Effector memory CD8-positive, alpha-beta T cell (primary cell): ENCODE data around the gene RAB3C.
A peak's percentile ranks its signal among the peaks of the same experiment; 100 is the strongest.

Experiments
- ATAC-seq: fragments of 150-1000 bp; cut with Tn5 transposase; replicated peaks from 2 replicates; pipeline ENCODE4 v1.10.0; 2021; ENCODE audit warnings: mild to moderate bottlenecking, moderate library complexity
- DNase-seq, 3 experiments: peaks; one replicate each; pipeline ENCODE4 v3.0.0; 2021
- H3K27ac Mint-ChIP-seq, 2 donors: one replicate each; pipeline ENCODE4 v1.8.0; 2022; ENCODE audit warnings: mild to moderate bottlenecking in 2 of 2, mixed read lengths in 2 of 2, moderate library complexity in 2 of 2
- H3K27me3 Mint-ChIP-seq, 2 donors: one replicate each; pipeline ENCODE4 v1.8.0; 2022; ENCODE audit warnings: mixed read lengths in 2 of 2
- H3K36me3 Mint-ChIP-seq: one replicate; pipeline ENCODE4 v1.8.0; 2022; ENCODE audit warnings: mild to moderate bottlenecking, moderate library complexity, mixed read lengths; ENCODE audit not compliant: insufficient read depth
- H3K4me1 Mint-ChIP-seq, 2 donors: one replicate each; pipeline ENCODE4 v1.8.0; 2022; ENCODE audit warnings: low read depth in 2 of 2, mixed read lengths in 2 of 2
- H3K4me3 Mint-ChIP-seq, 2 donors: one replicate each; pipeline ENCODE4 v1.8.0; 2022; ENCODE audit warnings: mild to moderate bottlenecking in 2 of 2, mixed read lengths in 2 of 2, moderate library complexity in 2 of 2
- H3K9me3 Mint-ChIP-seq, 2 donors: one replicate each; pipeline ENCODE4 v1.8.0; 2022; ENCODE audit warnings: mixed read lengths in 2 of 2

Gene RAB3C

DNA sequence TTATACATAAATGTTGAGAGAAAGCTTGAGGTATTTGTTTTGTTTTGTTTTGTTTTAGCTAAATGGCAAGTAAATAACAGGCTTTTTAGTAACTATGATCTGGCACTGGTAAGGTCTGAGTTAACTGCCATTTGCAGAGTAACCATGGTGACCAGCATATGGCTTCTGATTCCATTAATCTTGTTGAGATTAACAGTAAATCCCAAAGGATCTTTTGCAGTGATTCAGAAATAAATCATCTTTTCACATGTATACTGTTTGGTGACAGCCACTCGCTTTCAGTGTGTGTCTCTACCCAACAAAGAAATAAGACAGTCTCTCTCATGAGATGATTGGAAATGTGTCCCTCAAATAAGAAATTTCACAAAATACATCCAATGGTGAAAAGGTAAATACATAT is 235.6 kb downstream of the RAB3C start:
- no peak for DNase-seq
- Mint-ChIP-seq H3K4me1 (no peaks in the 10 kb centered on the region), H3K4me3 (no peak overlapping the region), H3K9me3 (no peaks in the 10 kb centered on the region), H3K36me3 (no peaks in the 10 kb centered on the region), H3K27ac (no peak overlapping the region), H3K27me3 (peaks cover 0 to 7% of the 10 kb centered on the region in 2 donors)
- ATAC-seq, result no peak

DNA sequence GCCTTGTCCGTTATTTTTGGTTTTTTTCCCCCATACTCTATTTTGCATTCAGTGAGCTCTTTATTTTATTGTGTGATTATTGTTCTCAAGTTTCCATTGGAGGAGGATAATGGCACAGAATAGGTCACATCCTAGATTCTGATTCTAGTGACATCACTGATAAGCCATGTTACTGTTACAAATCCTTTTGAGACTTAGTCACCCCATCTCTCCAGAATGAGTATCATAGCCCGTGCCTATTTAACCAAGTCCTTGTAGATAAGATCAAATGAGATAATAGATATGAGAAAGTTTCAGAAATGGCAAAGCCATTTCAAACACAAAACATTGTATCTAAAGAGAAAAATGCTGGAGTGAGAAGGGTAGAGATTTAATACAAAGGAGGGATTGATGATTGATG is 242.6 kb downstream of the RAB3C start:
- ATAC-seq (no peak), DNase-seq (no peak)
- Mint-ChIP-seq H3K27ac (no peak overlapping the region), H3K4me3 (no peak overlapping the region), H3K36me3 (no peaks in the 10 kb centered on the region), H3K9me3 (no peaks in the 10 kb centered on the region), H3K4me1 (no peaks in the 10 kb centered on the region), H3K27me3 (peaks cover 0 to 7% of the 10 kb centered on the region in 2 donors)

DNA sequence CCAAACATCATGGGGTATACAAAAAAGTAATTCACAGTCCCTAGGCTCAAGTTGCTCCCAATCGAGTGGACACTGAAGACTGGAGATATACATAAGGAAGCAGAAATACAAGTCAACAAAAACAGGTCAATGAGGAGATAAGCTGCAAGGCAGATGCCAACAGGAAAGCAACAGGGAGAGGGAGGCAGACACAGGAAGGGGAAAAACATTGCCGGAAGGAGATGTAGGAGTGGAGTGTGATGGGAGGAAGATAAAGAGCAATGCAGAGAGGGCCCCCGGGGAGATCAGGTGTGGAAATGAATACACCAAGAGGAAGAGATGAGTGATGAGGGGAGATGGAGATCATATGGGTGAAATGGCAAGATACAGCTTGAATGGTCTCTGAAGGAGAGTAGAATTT is 243.0 kb downstream of the RAB3C start:
- H3K9me3 Mint-ChIP-seq, result no peaks in the 10 kb centered on the region
- H3K4me1 Mint-ChIP-seq, result no peaks in the 10 kb centered on the region
- no peak overlapping the region for H3K4me3 Mint-ChIP-seq
- peaks cover 0 to 7% of the 10 kb centered on the region in 2 donors for H3K27me3 Mint-ChIP-seq
- no peaks in the 10 kb centered on the region for H3K36me3 Mint-ChIP-seq
- no peak for ATAC-seq
- H3K27ac Mint-ChIP-seq, result no peak overlapping the region
- no peak for DNase-seq

DNA sequence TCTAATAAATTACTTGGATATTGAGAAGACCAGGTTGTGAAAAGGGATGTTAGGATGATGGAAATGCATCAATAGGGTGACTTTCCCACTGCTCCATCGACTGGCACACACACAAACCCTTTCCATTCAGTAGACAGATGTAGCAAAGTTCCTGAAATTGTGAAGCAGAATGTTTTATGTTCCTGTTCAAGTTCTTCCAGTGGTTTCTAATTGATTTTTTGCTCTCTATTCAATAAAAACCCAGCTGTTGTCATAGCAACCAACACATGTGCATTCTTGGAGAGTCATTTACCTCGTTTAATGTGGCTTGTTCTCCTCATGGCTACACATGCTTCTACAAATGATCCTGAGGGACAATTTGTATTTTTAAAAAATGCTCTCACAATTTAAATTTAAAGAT is 244.6 kb downstream of the RAB3C start:
- ATAC-seq, result no peak
- Mint-ChIP-seq H3K4me3 (no peak overlapping the region), H3K4me1 (no peaks in the 10 kb centered on the region), H3K9me3 (no peaks in the 10 kb centered on the region), H3K27me3 (no peaks in the 10 kb centered on the region), H3K36me3 (no peaks in the 10 kb centered on the region), H3K27ac (no peak overlapping the region)
- DNase-seq, result no peak

- H3K4me1 Mint-ChIP-seq, result no peaks in the 10 kb centered on the region
- ATAC-seq, result no peak
- H3K27ac Mint-ChIP-seq, result no peak overlapping the region
- no peaks in the 10 kb centered on the region for H3K27me3 Mint-ChIP-seq
- H3K4me3 Mint-ChIP-seq, result no peak overlapping the region
- H3K36me3 Mint-ChIP-seq, result no peaks in the 10 kb centered on the region
- H3K9me3 Mint-ChIP-seq, result no peaks in the 10 kb centered on the region
- DNase-seq, result no peak
These were observed 245.4 kb downstream of the RAB3C start for GRCh38 chr5:58828258-58828657.

DNA sequence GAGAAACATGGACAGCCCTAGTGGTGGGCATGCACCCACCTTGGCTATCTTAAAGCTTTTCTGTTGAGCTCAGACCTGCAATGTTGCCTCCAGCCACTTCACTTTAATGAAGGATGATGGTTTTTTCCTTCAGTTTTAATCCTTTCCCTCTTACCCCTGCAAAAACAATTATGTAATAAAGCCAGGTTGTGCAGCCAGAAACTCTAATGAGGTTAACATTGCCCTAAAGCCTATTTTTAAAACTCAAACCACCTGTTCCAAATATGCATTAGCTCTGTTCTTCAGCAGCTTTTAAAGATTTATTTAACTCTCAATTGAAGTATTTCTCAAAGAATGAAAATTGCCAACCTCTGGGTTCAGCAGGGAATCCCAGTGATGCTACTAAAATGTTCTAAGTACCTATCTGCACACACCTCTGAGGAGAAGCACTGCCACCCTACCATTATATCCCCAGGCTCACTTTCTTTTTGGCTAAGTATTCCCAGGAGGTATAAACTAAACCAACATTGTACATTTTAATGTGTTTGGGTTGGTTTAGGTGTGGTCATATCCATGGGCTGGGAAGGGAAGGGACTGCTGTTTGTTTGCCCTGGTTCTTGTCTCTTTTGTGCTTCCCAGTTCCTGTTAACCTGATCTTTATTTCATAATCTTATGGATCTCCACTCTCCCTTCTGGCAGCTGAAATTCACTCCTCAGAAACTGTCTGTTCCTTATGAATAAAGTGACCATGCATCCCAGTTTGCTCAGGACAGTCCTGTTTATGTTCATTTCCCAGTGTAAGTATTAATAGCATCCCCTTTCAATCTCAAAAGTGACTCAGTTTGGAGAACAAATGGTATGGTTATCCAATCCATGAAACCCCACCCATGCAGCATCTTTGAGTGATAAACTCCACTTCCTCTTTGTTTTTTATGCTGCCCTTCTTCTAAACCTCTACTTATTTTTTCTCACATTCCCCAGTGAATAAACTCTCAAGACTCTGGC is 251.7 kb downstream of the RAB3C start:
- no peaks in the 10 kb centered on the region for H3K4me1 Mint-ChIP-seq
- no peaks in the 10 kb centered on the region for H3K36me3 Mint-ChIP-seq
- H3K4me3 Mint-ChIP-seq, result no peak overlapping the region
- no peak for DNase-seq
- no peak for ATAC-seq
- H3K9me3 Mint-ChIP-seq, result no peaks in the 10 kb centered on the region
- no peak overlapping the region for H3K27ac Mint-ChIP-seq
- peaks cover 0 to 6% of the 10 kb centered on the region in 2 donors for H3K27me3 Mint-ChIP-seq

GRCh38 chr5:58836351-58836750 is 253.5 kb downstream of the RAB3C start:
- no peaks in the 10 kb centered on the region for H3K9me3 Mint-ChIP-seq

GRCh38 chr5:58838729-58839128 is 255.9 kb downstream of the RAB3C start:
- no peak for DNase-seq
- H3K4me1 Mint-ChIP-seq, result no peaks in the 10 kb centered on the region
- peaks cover 21 to 37% of the 10 kb centered on the region in 2 donors for H3K27me3 Mint-ChIP-seq
- H3K4me3 Mint-ChIP-seq, result no peak overlapping the region
- H3K27ac Mint-ChIP-seq, result no peak overlapping the region
- no peak for ATAC-seq
- H3K9me3 Mint-ChIP-seq, result no peaks in the 10 kb centered on the region
- no peaks in the 10 kb centered on the region for H3K36me3 Mint-ChIP-seq

More at GRCh38 chr5:58836351-58836750, 253.5 kb downstream of the RAB3C start:
- Mint-ChIP-seq H3K4me1 (no peaks in the 10 kb centered on the region), H3K27me3 (peaks cover 10 to 14% of the 10 kb centered on the region in 2 donors), H3K4me3 (no peak overlapping the region), H3K36me3 (no peaks in the 10 kb centered on the region), H3K27ac (no peak overlapping the region)
- no peak for DNase-seq
- ATAC-seq, result no peak

- H3K4me3 Mint-ChIP-seq, result no peak overlapping the region
- ATAC-seq (no peak), DNase-seq (no peak)
- H3K27ac Mint-ChIP-seq, result no peak overlapping the region
- H3K4me1 Mint-ChIP-seq, result no peaks in the 10 kb centered on the region
- H3K27me3 Mint-ChIP-seq, result peaks cover 21 to 32% of the 10 kb centered on the region in 2 donors
- H3K9me3 Mint-ChIP-seq, result no peaks in the 10 kb centered on the region
- H3K36me3 Mint-ChIP-seq, result peaks cover 4% of the 10 kb centered on the region
These were observed 260.0 kb downstream of the RAB3C start for GRCh38 chr5:58842852-58843251.

- Mint-ChIP-seq H3K9me3 (no peaks in the 10 kb centered on the region), H3K36me3 (peaks cover 4% of the 10 kb centered on the region), H3K4me1 (no peaks in the 10 kb centered on the region), H3K27ac (no peak overlapping the region), H3K4me3 (no peak overlapping the region), H3K27me3 (peaks cover 21 to 38% of the 10 kb centered on the region in 2 donors)
- ATAC-seq, result no peak
- DNase-seq, result no peak
These were observed 261.5 kb downstream of the RAB3C start for GRCh38 chr5:58844395-58844794.

DNA sequence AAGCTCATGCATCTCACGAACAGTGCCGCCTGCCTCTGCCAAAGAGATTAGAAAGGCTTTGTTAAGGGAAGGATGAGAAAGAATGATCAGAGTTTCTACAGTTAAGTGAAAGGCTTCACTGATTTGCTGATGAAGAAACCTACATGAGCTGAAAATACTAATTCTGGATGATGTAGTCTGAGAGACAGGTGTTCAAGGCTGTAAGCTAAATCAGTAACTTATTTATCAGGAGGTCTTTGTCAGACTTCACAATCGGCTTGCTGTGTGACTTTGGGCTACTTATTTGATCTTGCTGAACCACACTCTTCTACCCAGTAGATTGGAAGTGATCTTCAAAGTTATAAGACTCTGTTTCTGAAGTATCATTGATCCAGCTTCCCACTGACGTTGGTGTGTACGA is 264.2 kb downstream of the RAB3C start:
- Mint-ChIP-seq H3K4me1 (no peaks in the 10 kb centered on the region), H3K27me3 (peaks cover 17 to 32% of the 10 kb centered on the region in 2 donors), H3K9me3 (no peaks in the 10 kb centered on the region), H3K27ac (no peak overlapping the region), H3K36me3 (peaks cover 4% of the 10 kb centered on the region), H3K4me3 (no peak overlapping the region)
- no peak for ATAC-seq
- no peak for DNase-seq

DNA sequence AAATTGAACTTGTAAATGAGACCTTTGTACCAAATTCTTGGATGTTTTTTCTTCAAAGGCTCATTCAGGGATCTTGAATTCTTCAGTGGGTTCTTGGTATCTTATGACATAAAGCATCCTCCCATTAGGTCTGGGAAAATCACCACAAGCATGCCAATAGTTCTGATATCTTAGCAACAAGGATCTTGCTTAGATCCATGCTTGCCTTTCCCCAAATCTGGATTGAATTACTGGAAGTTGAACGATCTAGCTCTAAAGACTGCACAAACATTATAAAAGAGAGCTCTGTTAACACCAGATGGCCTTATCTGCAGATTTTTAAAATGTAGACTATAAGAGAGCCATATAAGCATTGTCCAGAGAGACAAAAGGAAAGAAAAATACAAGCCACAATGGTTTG is 266.3 kb downstream of the RAB3C start:
- ATAC-seq (no peak), DNase-seq (no peak)
- H3K27ac Mint-ChIP-seq, result no peak overlapping the region
- no peak overlapping the region for H3K4me3 Mint-ChIP-seq
- peaks cover 22 to 23% of the 10 kb centered on the region in 2 donors for H3K27me3 Mint-ChIP-seq
- H3K4me1 Mint-ChIP-seq, result no peaks in the 10 kb centered on the region
- H3K36me3 Mint-ChIP-seq, result peaks cover 7% of the 10 kb centered on the region
- no peaks in the 10 kb centered on the region for H3K9me3 Mint-ChIP-seq

GRCh38 chr5:58849921-58850667 is 267.2 kb downstream of the RAB3C start:
- ATAC-seq (peak; percentile 43), DNase-seq (no peak)
- no peak overlapping the region for H3K4me3 Mint-ChIP-seq
- peaks cover 22 to 26% of the 10 kb centered on the region in 2 donors for H3K27me3 Mint-ChIP-seq
- no peak overlapping the region for H3K27ac Mint-ChIP-seq
- no peaks in the 10 kb centered on the region for H3K9me3 Mint-ChIP-seq
- H3K36me3 Mint-ChIP-seq, result peaks cover 7% of the 10 kb centered on the region
- H3K4me1 Mint-ChIP-seq, result no peaks in the 10 kb centered on the region

GRCh38 chr5:58851153-58851552 is 268.3 kb downstream of the RAB3C start:
- no peak for DNase-seq
- H3K4me3 Mint-ChIP-seq, result no peak overlapping the region
- no peaks in the 10 kb centered on the region for H3K4me1 Mint-ChIP-seq
- H3K27ac Mint-ChIP-seq, result no peak overlapping the region
- H3K27me3 Mint-ChIP-seq, result peaks cover 26 to 29% of the 10 kb centered on the region in 2 donors
- H3K36me3 Mint-ChIP-seq, result peaks cover 7% of the 10 kb centered on the region
- H3K9me3 Mint-ChIP-seq, result no peaks in the 10 kb centered on the region
- ATAC-seq, result no peak
